Colonic mucosa (tissue), 4 donors: ENCODE measurements around the gene PCID2. TPM values are rescaled to one million over a fixed set of nuclear protein-coding genes. Genes with fewer than 3 reads are reported as not detected.

Experiments
- DNase-seq: peaks from one replicate; pipeline ENCODE4 v3.0.0-alpha.2; 2020
- H3K27ac ChIP-seq: fragments of 200-600 bp; one replicate; pipeline ENCODE4 v1.8.0; 2021
- H3K27me3 ChIP-seq: fragments of 200-600 bp; one replicate; pipeline ENCODE4 v1.8.0; 2021
- H3K36me3 ChIP-seq: fragments of 200-600 bp; one replicate; pipeline ENCODE4 v1.8.0; 2021
- H3K4me1 ChIP-seq: fragments of 200-600 bp; one replicate; pipeline ENCODE4 v1.8.0; 2021; ENCODE audit warnings: mild to moderate bottlenecking
- H3K4me3 ChIP-seq: fragments of 200-600 bp; one replicate; pipeline ENCODE4 v1.8.0; 2021
- H3K9ac ChIP-seq, 2 donors: one replicate each; pipeline ENCODE4 v1.7.0; 2013; ENCODE audit warnings: control low read depth in 2 of 2, low read depth in 2 of 2, low read length in 2 of 2
- H3K9me3 ChIP-seq: fragments of 200-600 bp; one replicate; pipeline ENCODE4 v1.8.0; 2021
- CTCF ChIP-seq: fragments of 200-600 bp; IDR thresholded peaks from one replicate; pipeline ENCODE4 v1.8.0; 2022; ENCODE audit warnings: antibody characterized with exemption, mild to moderate bottlenecking
- intact Hi-C: fragments of 100-400 bp; cut with DNase I; formaldehyde crosslinking; loops from one replicate; pipeline ENCODE4 v1.14.1; 2022
- total RNA-seq, 2 donors: library from RNA; stranded (reverse); fragmentation: NEBNext Ultra II Directional in 1 of 2; extraction: Animal tissue kit (Norgen Biotek cat#: 25700) in 1 of 2; gene quantifications; one replicate each; pipeline ENCODE4 v1.2.1, GENCODE V29; 2021
- donor health status: healthy.
- donor health status: DM: no; HTN: no; CAD: no.
- donor health status: DM: no; HTN: no; CAD: no.

Gene PCID2
- total RNA-seq, 2 donors from 2014 or later = 23.4 to 40.2 TPM

- H3K4me3 ChIP-seq = no peak overlapping the region
- DNase-seq = no peak
- H3K9ac ChIP-seq = no peak overlapping the region
- H3K27me3 ChIP-seq = no peaks in the 10 kb centered on the region
- H3K27ac ChIP-seq = no peak overlapping the region
- intact Hi-C loops = no loop called here
- no peak for TF ChIP-seq CTCF
- no peaks in the 10 kb centered on the region for H3K9me3 ChIP-seq
- peaks cover 7% of the 10 kb centered on the region for H3K36me3 ChIP-seq
- H3K4me1 ChIP-seq = no peaks in the 10 kb centered on the region
Observed at GRCh38 chr13:113186061-113186900, 22.2 kb downstream of the PCID2 start.

GRCh38 chr13:113184568-113185440, 23.7 kb downstream of the PCID2 start:
- Histone ChIP-seq H3K4me1 (no peaks in the 10 kb centered on the region), H3K27me3 (no peaks in the 10 kb centered on the region), H3K36me3 (peaks cover 7% of the 10 kb centered on the region), H3K9ac (no peak overlapping the region), H3K27ac (no peak overlapping the region), H3K4me3 (no peak overlapping the region), H3K9me3 (no peaks in the 10 kb centered on the region)
- TF ChIP-seq CTCF = no peak
- intact Hi-C loops = no loop called here
- no peak for DNase-seq

GRCh38 chr13:113183450-113184129, 24.9 kb downstream of the PCID2 start:
- Histone ChIP-seq H3K9me3 (no peaks in the 10 kb centered on the region), H3K27me3 (no peaks in the 10 kb centered on the region), H3K36me3 (peaks cover 7% of the 10 kb centered on the region), H3K4me1 (no peaks in the 10 kb centered on the region), H3K9ac (no peak overlapping the region), H3K27ac (no peak overlapping the region), H3K4me3 (no peak overlapping the region)
- intact Hi-C loops = no loop called here
- no peak for TF ChIP-seq CTCF
- DNase-seq = no peak

- H3K36me3 ChIP-seq = peaks cover 7% of the 10 kb centered on the region
- intact Hi-C loops = no loop called here
Observed at GRCh38 chr13:113182046-113182445, 26.4 kb downstream of the PCID2 start.

More at GRCh38 chr13:113182046-113182445, 26.4 kb downstream of the PCID2 start:
- H3K27me3 ChIP-seq = no peaks in the 10 kb centered on the region
- TF ChIP-seq CTCF = no peak
- DNase-seq = no peak
- H3K27ac ChIP-seq = no peak overlapping the region
- no peaks in the 10 kb centered on the region for H3K9me3 ChIP-seq
- H3K4me3 ChIP-seq = no peak overlapping the region
- H3K4me1 ChIP-seq = no peaks in the 10 kb centered on the region
- no peak overlapping the region for H3K9ac ChIP-seq
